PFSK-1 (cell line): ENCODE results near the gene PROX1.

Experiments
- FOXP2 ChIP-seq: optimal IDR thresholded peaks from 2 replicates; pipeline ENCODE3; 2011; ENCODE audit warnings: borderline replicate concordance, control low read depth, inconsistent platforms; ENCODE audit not compliant: insufficient read depth; ENCODE audit errors: extremely low read length, extremely low read depth
- POLR2AphosphoS5 ChIP-seq: IDR thresholded peaks from 2 replicates; pipeline ENCODE4 v1.6.1; 2012; ENCODE audit warnings: low read depth, mild to moderate bottlenecking, control low read depth, low read length, moderate library complexity
- SIN3A ChIP-seq: IDR thresholded peaks from 2 replicates; pipeline ENCODE4 v1.6.1; 2012; ENCODE audit warnings: mild to moderate bottlenecking, low read length, moderate library complexity, borderline replicate concordance; ENCODE audit not compliant: insufficient read depth
- TAF1 ChIP-seq: IDR thresholded peaks from 2 replicates; pipeline ENCODE4 v1.6.1; 2012; ENCODE audit warnings: low read length, control low read depth, borderline replicate concordance; ENCODE audit not compliant: insufficient read depth
- TF ChIP-seq, protein P1 (sequence below), 2 experiments: IDR thresholded peaks; 2 replicates each; pipeline versions ENCODE4 v1.6.1 to v1.8.0; 2011 to 2012; ENCODE audit warnings: low read depth in 2 of 2, low read length in 2 of 2, control low read depth in 1 of 2, inconsistent platforms in 1 of 2, mild to moderate bottlenecking in 1 of 2, moderate library complexity in 1 of 2; ENCODE audit not compliant: insufficient read depth in 1 of 2

PROX1 gene

DNA sequence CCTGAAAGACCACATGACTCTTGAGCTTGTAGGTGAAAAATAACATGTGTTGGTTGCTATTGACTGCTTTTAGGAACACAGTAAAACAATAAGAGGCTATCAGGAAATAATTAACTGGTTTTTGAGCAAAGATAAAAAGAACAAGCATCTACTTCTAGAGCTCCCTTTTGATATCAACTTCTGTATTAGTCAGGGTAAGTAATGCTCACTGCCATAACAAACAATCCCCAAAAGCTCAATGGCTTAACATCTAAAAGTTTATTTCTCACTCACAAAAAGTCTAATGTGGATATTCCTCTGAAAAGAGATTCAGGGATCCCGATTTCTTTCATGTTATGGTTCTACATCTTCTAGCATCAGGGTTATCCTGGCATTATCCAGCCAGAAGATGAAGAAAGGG lies 25.3 kb upstream of the PROX1 start:
- TF ChIP-seq SIN3A, result no peak
- no peak for TF ChIP-seq POLR2AphosphoS5
- TF ChIP-seq, protein P1, sequence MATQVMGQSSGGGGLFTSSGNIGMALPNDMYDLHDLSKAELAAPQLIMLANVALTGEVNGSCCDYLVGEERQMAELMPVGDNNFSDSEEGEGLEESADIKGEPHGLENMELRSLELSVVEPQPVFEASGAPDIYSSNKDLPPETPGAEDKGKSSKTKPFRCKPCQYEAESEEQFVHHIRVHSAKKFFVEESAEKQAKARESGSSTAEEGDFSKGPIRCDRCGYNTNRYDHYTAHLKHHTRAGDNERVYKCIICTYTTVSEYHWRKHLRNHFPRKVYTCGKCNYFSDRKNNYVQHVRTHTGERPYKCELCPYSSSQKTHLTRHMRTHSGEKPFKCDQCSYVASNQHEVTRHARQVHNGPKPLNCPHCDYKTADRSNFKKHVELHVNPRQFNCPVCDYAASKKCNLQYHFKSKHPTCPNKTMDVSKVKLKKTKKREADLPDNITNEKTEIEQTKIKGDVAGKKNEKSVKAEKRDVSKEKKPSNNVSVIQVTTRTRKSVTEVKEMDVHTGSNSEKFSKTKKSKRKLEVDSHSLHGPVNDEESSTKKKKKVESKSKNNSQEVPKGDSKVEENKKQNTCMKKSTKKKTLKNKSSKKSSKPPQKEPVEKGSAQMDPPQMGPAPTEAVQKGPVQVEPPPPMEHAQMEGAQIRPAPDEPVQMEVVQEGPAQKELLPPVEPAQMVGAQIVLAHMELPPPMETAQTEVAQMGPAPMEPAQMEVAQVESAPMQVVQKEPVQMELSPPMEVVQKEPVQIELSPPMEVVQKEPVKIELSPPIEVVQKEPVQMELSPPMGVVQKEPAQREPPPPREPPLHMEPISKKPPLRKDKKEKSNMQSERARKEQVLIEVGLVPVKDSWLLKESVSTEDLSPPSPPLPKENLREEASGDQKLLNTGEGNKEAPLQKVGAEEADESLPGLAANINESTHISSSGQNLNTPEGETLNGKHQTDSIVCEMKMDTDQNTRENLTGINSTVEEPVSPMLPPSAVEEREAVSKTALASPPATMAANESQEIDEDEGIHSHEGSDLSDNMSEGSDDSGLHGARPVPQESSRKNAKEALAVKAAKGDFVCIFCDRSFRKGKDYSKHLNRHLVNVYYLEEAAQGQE (IDR thresholded peaks at IDR 0.05; ENCODE audit: insufficient read depth in 1 of 2, low read depth in 2 of 2, low read length in 2 of 2), result no peak
- TF ChIP-seq TAF1, result no peak
- TF ChIP-seq FOXP2, result no peak

DNA sequence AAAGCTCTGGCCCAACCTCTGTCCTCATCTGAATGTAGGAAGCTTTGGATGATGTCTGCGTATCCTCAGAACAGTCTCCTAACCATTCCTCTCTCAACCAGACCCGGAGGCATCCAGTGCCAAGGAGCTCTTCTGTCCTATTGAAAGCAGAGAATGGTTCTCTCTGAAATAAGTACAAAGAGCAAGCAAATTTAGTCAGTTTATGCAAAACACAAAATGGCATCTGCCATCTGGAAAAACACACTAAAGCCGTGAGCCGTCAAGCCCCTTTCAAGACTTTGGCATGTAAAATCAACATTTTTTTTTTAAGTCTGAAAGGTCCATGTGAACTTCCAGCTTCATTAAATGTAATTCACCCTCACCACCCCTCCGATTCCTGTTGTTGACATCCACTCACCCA lies 21.7 kb upstream of the PROX1 start:
- TF ChIP-seq, protein P1 (IDR thresholded peaks at IDR 0.05; ENCODE audit: insufficient read depth in 1 of 2, low read depth in 2 of 2, low read length in 2 of 2), result no peak
- TF ChIP-seq TAF1 (no peak), POLR2AphosphoS5 (no peak), FOXP2 (no peak), SIN3A (no peak)

DNA sequence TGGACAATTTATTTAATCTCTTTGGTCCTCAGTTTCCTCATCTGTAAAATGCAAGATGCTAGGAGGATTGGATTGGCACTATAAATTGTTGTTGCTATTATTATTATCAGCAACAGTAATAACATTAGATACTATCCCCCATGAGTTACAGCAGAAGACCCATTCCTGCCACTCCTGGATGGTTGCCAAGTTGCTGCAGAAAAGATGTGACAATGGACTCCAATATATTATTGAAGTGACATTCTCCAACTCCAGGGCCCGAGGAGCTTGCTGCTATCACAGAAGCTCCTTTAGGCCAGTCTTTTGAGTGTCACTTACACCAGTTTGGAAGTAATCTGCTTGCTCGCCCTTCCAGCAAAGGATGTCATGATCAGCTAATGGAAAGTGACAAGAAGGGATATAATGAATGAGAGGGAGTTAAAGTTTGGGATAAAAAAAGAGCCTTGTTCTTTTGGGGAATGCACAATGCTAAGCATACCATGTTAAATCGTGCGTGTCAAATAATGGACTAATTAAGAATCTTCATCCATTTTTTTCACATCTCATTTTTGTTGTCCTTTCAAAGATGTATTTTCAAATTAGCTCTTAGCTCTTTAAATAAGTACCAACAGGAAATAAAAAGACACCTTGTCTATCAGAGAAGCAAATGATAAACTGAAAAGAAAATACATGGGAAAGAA lies 19.5 kb upstream of the PROX1 start:
- TF ChIP-seq POLR2AphosphoS5 (no peak), FOXP2 (no peak), SIN3A (no peak), TAF1 (no peak)
- TF ChIP-seq, protein P1 (IDR thresholded peaks at IDR 0.05; ENCODE audit: insufficient read depth in 1 of 2, low read depth in 2 of 2, low read length in 2 of 2), result no peak

DNA sequence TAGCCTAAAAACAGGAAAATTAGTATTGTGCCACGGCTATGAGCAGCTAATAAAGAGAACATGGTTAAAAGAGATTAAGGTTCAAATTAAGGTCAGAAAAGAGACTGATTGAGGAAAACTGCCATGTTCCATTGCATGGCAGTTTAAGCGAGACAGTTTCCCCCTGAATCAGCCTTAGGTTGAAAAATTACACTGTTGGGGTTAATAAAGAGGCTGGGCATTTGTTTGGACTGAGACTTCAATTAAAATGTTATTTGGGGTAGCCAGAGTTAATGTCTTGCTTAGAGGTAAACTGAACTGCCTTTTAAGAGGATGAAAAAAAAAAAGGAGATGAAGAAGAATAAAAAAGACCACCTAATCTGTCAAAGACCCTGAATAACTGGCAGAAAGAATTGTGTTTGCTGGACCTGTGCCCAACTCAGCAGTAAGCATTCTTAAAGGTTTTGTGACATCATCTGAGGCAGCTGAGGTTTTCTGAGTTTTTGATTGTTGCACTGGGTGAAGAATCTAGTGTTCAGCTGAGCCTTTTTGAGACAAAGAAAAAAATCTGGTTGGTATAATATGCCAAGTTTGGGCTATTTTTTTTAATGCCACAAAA lies 17.7 kb upstream of the PROX1 start:
- TF ChIP-seq, protein P1 (IDR thresholded peaks at IDR 0.05; ENCODE audit: insufficient read depth in 1 of 2, low read depth in 2 of 2, low read length in 2 of 2), result no peak
- TF ChIP-seq POLR2AphosphoS5, result no peak
- TF ChIP-seq TAF1, result no peak
- TF ChIP-seq SIN3A, result no peak
- no peak for TF ChIP-seq FOXP2

DNA sequence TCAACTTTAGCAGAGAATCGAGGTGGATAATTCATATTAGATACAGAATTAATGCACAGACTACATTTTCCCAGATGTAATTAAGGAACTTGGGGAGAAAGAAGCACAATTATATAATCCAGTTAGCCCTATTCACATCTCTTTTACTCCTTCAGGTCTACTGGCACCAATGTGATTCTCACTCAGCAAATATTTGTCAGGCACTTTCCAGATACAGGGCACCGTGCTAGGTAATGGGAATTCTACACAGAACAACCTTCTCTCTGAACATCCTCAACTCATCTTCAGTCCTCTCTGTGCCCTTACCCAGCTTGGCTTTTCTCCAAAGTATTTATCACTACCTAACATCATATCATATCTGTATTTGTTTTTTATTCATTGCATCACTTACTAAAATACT lies 15.6 kb upstream of the PROX1 start:
- TF ChIP-seq POLR2AphosphoS5, result no peak
- no peak for TF ChIP-seq SIN3A
- TF ChIP-seq FOXP2, result no peak
- no peak for TF ChIP-seq TAF1
